GM10847 (cell line): ENCODE measurements around the gene ST13.

ENCODE experiments used
- POLR2A ChIP-seq: IDR thresholded peaks from 2 replicates; pipeline ENCODE4 v1.6.1; 2011; ENCODE audit not compliant: insufficient read length; ENCODE audit errors: extremely low read depth

The ST13 gene

DNA sequence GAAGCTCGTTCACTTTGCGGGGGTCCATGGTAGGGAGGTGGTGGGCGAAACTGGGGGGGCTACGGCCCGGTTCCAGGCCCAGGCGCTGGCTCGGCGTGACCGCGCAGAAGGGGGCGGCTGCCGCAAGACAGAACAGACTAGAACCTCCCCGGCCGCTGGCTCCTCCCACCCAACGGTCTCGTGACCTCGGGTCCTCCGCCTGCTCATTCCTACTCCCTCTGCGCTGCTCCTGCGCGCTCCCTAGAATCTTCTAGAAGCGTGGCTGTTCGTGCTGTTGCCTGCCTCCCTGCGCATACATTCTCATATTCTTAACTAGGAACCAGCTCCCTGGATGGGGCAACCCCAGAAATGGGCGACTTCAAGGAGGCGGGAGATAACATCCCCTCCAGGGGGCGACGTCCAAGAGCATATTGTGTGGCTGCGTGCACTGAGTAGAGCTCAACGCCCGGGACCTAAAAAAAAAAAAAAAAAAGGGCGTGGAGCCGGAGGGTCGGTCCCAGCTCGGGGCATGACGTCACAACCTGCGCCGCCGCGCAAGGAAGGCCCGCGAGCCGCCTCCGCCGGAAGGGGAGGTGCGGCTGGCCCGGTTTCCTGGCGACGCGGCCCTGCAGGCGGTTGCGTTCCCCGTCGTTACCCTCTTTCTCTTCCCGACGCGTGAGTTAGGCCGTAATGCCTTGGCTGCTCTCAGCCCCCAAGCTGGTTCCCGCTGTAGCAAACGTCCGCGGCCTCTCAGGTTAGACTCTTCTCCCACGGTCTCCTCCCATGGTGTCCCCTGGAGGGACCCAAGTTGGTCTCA, at the start of gene ST13, which contains the start of gene XPNPEP3:
Gene ST13 (minus strand): TSS at position 127 of the 796 bp plus-strand sequence. CDS start 99 bp downstream, at position 28.
Gene XPNPEP3 (plus strand): TSS at position 636 of the 796 bp plus-strand sequence. CDS start 34 bp downstream, at position 670.
- peak; percentile 53 for TF ChIP-seq POLR2A

DNA sequence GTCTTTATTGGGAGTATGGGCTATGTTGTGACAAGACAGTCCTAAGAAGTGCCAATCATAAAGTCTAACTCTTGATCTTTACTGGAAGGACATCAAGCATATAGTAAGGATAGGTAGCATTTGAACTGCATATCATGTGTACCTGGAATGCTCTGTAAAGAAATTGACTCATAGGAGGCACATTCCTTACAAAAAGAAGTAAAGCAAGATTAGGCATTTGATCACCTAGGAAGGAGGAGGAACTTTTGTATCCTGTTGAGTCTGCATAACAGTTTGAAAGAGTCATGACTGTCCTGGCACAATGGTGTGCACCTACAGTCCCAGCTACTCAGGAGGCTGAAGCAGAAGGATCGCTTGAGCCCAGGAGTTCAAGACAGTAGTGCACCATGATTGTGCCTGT, 47.7 kb upstream of the ST13 start:
- TF ChIP-seq POLR2A = no peak

DNA sequence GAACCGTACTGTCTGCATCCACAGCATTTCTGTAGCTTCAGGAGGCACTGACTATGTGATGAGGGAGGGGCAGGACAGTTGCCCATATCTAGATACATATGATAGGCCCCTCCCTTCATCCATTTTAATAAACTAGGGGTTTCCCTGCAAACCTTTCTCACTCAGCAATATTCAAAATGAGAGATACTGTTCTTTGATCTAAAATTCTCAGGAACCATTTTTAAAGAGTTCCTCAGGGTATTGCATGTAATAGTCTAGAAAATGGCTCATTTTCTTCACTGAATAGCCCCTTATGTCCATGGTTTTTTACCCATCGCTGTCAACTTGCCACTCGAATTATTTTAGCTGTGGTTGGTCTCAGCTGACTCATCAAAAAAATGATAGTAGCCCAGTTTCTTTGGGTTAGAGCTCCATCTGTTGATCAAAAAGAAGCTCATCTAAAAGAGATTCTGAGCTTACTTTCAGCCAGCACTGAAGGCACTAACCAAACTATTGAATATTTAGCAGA, 42.5 kb upstream of the ST13 start:
- TF ChIP-seq POLR2A = no peak

DNA sequence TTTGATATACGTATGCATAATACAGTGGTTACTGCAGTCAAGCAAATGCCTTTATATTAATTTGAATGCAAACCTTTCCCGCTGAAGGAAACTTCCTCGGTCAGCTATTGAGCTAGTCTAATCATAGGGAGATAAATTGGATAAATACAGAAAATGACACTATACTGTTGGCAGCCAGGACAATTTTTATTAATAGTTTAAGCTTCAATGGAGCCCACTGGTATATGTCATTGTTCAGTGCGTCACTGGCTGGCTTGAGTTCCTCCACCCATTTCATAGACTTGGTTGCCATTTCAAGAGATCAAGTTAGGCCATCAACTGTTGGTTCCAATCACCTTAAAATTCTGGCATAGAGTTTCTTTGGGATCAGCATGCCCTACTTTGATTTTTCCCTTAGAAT, 38.0 kb upstream of the ST13 start:
- TF ChIP-seq POLR2A = no peak

DNA sequence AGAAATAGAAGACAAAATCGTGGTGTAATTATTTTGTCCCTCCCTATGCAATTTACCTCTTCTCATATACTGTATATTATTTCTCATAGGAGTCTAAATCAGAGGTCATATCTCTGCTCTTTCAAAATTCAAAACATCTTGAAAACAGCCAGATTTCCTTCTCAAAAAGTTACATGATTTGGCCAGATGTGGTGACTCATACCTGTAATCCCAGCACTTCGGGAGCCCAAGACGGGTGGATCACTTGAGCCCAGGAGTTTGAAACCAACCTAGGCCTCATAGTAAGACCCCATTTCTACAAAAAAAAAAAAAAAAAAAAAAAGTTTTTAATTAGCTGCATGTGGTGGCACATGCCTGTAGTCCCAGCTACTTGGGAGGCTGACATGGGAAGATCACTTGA, 34.4 kb upstream of the ST13 start:
- no peak for TF ChIP-seq POLR2A

DNA sequence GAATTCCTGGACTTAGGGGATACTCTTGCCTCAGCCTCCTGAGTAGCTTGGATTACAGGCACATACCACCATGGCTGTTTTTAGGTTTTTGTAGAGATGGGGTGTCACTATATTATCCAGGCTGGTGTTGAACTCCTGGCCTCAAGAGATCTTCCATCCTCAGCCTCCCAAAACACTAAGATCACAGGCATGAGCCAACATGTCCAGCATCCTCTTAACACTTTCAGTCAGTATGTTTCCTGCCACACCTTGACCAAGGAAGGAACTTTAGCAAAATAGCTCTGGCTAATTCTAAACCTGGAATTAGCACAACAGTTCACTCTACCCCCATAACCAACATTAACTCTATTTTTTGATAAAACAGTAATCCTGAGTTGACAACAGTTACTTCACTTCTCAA, 32.7 kb upstream of the ST13 start:
- TF ChIP-seq POLR2A = no peak

DNA sequence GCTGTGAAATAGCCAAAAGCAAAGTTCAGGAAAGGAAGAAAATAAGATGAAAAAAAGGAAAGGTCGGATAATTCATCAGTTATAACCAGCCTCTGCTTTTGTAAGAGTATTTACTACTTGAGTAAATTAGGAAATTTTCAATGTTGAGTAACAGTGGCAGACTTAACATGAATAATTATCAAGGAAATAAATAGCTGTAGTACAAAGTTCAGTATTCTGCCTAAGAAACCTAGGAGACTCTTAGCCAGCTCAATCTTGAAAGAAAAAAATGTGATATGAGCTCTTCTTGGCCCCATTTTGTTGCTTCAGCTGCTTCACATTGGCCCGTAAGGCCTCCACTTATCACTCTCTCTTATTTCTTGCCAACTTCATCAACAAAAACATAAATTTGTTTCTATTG, 22.5 kb upstream of the ST13 start:
- no peak for TF ChIP-seq POLR2A

DNA sequence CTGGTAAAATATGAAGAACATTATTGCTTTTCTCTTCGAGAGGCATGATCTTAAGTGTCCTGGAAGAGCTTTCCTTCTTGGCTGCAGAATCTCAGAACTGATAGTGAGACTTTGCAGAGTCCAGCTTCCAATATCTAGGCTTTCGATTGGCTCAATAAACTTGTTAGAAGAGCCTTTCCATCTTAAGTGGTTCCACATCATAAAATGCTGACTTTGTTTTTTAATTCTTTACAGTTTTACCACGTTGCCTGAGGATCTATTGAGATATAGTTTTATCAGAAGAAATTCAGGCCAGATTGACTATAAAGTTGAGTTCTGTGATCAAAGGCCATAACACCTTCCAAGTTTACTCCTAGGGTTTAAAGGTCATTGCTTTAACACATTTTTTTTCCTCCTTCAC, 21.0 kb upstream of the ST13 start:
- TF ChIP-seq POLR2A = no peak

DNA sequence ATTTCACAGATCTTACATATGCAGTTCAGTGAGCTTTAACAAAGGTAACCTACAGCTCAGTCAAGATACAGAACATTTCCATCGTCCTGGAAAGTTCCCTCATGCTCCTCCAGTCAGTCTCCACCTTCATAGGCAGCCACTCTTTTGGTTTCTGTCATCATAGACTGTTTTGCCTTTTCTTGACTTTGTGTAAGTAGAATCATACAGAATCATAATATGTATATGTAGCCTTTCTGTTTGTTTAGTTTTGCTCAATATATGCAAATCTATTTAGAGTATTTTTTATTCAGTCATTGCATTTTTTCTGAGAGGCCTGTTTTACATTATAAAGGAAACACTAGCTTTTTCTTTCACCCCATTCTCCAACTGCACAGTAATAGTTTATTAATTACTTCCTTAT, 20.5 kb upstream of the ST13 start:
- TF ChIP-seq POLR2A = no peak

DNA sequence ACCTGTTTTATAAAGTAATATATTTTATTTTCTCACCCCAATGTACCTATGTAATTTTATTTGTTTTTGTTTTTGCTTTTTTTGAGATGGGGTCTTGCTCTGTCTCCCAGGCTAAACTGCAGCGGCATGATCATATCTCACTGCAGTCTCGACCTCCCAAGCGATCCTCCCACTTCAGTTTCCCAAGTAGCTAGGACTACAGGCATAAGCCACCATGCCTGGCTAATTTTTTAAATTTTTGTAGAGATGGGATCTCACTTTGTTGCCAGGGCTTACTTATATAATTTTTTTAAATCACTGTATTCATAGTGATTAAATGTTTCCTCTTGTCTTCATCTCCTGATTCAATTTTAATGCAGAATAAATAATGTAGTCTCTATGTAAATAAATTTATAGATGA, 18.7 kb upstream of the ST13 start:
- no peak for TF ChIP-seq POLR2A

GRCh38 chr22:40874016-40874415, 17.6 kb upstream of the ST13 start:
- TF ChIP-seq POLR2A = no peak

DNA sequence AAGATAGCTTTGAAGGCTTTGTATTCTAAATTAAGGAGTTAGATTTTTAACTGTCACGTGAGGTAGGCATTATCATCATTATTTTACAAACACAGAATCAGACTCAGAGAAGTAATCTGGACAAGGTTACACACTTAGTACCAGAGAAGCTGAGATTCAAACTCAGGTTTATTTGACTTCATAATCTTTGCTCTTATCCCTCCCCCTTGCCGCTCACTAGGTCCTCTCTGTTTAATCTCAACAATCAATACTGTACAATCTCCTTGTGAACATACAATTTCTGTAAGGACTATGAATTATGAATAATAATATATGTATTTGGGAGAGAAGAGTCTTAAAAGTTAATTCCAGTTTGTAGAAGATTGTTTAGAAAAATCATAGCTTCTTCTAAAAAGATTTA, 10.7 kb upstream of the ST13 start:
- TF ChIP-seq POLR2A = no peak

DNA sequence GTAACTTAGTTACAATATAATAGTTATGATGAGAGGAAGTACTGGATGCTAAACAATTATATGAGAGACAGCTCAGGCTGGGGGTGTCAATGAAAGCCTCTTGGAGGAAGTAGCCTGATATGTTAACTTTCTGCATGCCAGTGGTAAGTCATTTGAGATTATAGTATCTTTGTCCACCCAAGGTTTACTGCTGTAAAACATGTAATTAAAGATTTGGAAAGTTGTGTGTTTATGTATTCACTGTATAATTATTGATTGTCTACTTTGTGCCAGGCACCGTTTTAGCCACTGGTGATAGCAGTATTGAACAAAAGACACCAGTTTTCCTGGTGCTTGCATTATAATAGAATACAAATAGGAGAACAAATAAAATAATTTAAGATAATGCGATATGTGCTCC, 6.1 kb upstream of the ST13 start:
- TF ChIP-seq POLR2A = no peak

DNA sequence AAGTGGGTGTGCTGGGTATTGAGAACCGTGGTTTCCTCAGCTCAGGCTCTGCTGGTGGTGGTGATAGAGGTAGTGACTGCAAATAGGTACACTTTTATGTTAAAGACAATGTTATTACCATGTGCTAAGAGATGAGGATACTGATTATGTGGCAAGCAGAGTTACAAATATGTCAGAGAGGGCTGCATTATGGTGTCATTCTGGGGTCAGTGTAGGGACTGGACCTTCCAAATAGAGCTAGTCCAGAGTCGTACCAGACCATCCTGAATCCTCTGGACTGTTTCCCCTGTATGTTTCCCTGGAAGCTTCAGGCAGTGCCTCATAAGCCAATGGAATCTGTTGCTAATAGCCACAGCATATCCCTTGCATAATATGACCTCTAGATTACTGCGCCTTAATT, 5.6 kb upstream of the ST13 start, which contains the start of gene DNAJB7:
Gene DNAJB7 (minus strand): TSS at position 101 of the 400 bp plus-strand sequence. CDS start 119 bp downstream, outside the sequence.
- TF ChIP-seq POLR2A = no peak

DNA sequence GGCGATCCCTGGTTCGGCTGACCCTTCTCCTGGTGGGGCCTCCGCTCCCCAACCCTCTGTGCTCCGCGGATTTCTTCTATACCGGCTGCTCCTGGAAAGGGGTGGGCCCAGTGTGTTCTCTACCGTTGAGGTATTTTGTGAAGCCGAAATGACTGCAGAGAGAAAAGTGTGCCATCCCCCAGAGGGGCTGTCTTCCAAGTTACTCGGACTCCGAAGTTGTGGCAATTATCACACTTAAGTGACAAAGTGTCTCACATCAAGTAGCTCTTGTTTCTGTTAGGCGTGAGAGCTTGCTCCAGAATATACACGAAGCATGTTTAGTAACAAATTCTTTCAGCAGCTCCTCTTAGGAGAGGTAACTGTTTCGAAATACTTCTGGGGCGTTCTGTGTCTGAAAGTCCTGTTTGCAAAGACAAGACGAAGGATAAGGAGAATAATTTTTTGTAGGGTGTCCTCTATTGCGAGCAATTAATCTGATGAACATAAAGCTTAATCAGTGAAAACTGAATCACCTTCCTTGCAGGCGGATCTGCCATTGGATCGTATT, 943 bp upstream of the ST13 start:
- TF ChIP-seq POLR2A = no peak

DNA sequence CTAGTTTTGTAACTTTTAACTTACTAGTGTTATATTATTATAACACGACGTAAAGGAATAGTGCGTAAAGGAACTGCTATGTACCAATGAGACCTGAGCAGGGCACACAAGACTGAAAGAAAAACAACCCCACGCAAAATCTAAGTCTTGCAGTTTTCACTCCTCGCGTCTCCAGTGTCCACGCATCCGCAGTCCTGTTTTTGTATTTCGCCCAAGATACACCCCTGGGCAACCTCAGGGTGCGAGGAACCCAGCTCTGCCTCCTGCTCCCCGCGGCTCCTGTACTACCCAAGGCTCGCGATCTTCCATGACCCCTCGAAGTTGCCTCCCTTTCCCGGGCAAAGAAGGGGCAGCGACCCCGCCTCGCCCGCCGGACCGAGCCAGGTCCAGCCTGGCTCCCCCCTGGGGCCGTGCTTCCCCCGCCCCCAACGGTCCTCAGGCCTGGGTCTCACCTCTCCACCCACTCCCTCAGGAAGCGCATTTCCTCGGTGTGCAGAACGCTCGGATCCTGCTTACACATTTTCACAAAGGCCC, 393 bp downstream of the ST13 start:
- TF ChIP-seq POLR2A = no peak

DNA sequence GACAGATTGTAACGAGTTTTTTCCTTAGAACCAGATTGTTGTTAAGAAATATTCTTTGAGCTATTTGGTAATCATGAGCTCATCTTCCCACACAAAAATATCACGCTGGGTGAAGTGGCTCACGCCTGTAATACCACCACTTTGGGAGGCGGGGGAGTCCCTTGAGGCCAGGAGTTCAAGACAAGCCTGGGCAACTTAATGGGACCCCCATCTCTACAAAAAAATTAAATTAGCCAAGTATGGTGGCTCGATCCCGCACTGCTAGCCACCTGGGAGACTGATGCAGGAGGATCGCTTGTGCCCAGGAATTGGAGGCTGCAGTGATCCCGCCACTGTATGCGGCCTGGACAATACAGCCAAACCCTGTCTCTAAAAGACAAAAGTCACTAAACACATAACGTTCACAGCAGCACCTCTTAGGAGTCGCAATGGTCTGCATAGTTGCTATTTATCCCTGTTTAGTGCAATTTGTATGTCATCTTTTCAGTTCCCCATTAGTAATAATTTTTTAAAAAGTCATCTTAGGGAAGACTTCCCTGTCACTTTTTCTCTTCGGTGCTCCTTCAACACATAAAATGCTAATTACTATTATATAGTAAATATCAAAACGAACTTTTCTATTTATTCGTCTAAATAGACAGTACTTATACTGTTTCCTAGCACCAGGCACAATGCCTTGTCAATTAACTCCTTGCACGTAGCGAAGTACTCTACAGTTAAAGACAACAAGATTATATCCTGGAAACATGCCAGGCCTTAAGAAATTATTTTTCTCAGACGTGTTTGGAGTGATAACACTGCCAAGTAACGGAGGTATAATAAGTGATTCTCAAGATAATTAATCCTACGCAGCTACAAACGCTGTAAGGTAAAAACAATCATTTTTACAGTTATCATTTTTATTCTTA, 1.1 kb downstream of the ST13 start:
- no peak for TF ChIP-seq POLR2A
